MM.1S (cell line): Measurements from ENCODE around the gene RNGTT.

Experiments used
- EZH2phosphoT487 ChIP-seq: fragments of 300-600 bp; sonication (generic); IDR thresholded peaks from 2 replicates; pipeline ENCODE4 v1.6.1; 2018; ENCODE audit warnings: antibody characterized with exemption, low read length
- TF ChIP-seq, protein P1 (sequence below): fragments of 300-600 bp; sonication (generic); IDR thresholded peaks from 2 replicates; pipeline ENCODE4 v1.5.1; 2016; ENCODE audit warnings: antibody characterized with exemption, low read length, mixed read lengths

DNA sequence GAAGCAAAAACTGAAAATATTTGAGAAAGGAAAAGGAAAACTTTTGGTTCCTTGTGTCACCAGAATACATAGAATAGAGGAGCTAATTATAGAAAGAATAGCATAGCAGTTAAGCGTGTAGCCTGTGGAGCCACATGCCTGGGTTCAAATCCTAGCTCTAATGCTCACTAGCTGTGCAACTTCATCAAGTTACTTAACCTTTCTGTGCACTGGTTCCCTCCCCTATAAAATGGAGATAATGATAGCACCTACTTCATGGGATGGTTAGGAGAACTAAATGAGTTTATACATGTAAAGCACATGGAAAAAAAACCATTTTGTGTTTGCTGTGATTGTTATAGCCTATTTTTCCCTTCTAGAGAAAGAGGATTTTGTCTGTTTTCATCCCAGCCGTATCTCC lies 24.5 kb upstream of the RNGTT start:
- TF ChIP-seq, protein P1, sequence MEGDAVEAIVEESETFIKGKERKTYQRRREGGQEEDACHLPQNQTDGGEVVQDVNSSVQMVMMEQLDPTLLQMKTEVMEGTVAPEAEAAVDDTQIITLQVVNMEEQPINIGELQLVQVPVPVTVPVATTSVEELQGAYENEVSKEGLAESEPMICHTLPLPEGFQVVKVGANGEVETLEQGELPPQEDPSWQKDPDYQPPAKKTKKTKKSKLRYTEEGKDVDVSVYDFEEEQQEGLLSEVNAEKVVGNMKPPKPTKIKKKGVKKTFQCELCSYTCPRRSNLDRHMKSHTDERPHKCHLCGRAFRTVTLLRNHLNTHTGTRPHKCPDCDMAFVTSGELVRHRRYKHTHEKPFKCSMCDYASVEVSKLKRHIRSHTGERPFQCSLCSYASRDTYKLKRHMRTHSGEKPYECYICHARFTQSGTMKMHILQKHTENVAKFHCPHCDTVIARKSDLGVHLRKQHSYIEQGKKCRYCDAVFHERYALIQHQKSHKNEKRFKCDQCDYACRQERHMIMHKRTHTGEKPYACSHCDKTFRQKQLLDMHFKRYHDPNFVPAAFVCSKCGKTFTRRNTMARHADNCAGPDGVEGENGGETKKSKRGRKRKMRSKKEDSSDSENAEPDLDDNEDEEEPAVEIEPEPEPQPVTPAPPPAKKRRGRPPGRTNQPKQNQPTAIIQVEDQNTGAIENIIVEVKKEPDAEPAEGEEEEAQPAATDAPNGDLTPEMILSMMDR, result no peak
- TF ChIP-seq EZH2phosphoT487, result no peak
